GM19043 (cell line): ENCODE results near the gene GPR89A.
"Not testable (repeated sequence)": the region's sequence is repeated elsewhere in the genome, so short reads cannot be mapped to it uniquely, and the experiment has no call there.

Experiments
- ATAC-seq: cut with Tn5 transposase; IDR thresholded peaks from one replicate; pipeline ENCODE4 v1.9.1; 2021; ENCODE audit warnings: low read depth; ENCODE audit not compliant: unreplicated experiment

GPR89A gene

GRCh38 chr1:145716641-145717345, 109.0 kb downstream of the GPR89A start:
- ATAC-seq = no peak

DNA sequence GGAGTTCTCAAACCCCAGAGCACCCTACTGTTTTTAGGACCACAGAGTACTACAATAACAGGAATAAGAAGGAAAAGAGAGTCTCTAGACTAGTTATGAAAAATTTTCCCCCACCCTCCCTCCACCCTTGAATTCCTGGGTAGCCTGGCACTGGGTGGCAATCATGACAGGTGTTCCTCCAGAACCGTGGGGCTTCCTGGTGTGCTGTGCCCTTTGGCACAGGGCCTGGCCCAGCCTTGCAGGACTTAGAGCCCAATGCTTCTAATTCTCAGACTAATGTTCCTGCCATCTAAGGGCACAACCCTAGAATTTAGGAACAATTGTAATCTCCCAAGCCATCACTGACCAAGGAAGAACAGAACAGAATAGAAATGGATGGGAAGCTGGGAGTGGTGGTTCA, 110.0 kb downstream of the GPR89A start:
- no peak for ATAC-seq

DNA sequence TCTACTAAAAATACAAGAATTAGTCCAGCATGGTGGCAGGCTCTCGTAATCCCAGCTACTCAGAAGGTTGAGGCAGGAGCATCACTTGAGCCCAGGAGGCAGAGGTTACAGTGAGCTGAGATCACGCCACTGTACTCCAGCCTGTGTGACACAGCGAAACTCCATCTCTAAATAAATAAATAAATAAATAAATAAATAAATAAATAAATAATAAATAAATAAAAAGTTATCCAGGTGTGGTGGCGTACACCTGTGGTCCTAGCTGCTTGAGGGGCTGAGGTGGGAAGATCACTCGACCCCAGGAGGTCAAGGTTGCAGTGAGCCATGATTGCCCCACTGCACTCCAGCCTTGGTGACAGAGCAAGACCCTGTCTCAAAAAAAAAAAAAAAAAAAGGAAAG, 110.7 kb downstream of the GPR89A start:
- not testable (repeated sequence) for ATAC-seq

DNA sequence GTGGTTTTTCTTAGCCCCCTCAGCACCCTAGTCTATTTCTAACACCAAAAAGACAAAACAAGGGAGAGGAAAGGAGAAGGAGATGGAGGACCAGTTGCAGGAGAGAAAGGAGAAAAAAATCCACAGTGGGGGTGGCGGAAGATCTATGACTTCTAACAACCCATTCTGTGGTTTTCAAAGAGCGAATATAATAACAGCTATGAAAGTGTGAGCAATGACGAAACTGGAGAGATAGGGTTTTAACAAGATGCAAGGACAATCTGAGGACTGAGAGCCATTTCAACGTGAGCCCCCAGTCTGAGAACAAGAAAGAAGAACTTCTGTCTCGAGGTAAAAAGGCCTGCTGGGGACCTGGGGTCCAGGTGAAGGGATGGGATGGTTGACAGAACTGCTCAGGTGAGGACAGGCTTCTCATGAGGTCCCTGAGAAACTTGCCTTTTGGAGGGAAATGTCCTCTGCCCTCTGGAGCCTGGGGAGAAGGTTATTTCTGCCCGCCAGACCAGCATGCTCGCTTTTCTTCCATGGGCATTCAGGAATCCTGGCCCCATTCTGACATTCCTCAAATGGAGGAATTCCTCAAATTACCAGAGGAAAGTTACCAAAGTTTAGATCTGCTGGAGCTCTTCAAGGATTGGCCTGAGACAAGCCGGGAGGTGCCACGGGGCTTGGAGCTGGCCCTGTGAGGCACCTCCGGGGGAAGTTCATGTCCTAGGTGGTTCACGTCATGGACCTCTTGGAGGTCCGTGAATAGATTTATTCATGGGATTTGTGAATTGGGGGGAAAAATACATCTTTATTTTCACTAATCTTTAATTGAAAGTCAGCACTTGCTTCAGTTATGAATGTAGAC, 111.7 kb downstream of the GPR89A start, which contains the start of gene CD160:
TSS of gene CD160 (plus strand) at position 270 of the 850 bp plus-strand sequence. CDS start 8,829 bp downstream, outside the sequence.
- ATAC-seq = no peak
